K562 (cell line): Measurements from ENCODE around the gene SLA2. TPM values are rescaled to one million over a fixed set of nuclear protein-coding genes. Genes with fewer than 3 reads are reported as not detected.
A peak's percentile ranks its signal among the peaks of the same experiment; 100 is the strongest.

Experiments used
- ATAC-seq: fragments of 200-7000 bp; cut with Tn5 transposase; 3 replicates; pipeline ENCODE4 v1.9.1; 2020; ENCODE audit warnings: moderate library complexity
- BruUV-seq: library from RNA; stranded (reverse); fragments of 400-500 nt; replicated peaks from 2 replicates; lab custom pipeline; 2021; lab: Mats Ljungman, UMichigan
- CTCF ChIA-PET: fragments of 300-600 bp; formaldehyde crosslinking; extraction: SDS; loops from one replicate; lab custom pipeline; 2021; ENCODE audit warnings: low intra/inter-chr PET ratio; lab: Yijun Ruan, JAX
- POLR2A ChIA-PET: fragments of 300-600, 350-650 bp; sonication (Branson Sonifier 250); formaldehyde crosslinking; extraction: SDS; loops from one replicate; lab custom pipeline; 2021; ENCODE audit warnings: antibody characterized with exemption, inconsistent platforms; lab: Yijun Ruan, JAX
- DNase-seq, 4 experiments: peaks; one replicate each; pipeline versions ENCODE4 v3.0.0 to v3.0.0-alpha.2; 2011 to 2018; ENCODE audit warnings: low spot score in 3 of 4, mixed read lengths in 3 of 4; ENCODE audit errors: extremely low read depth in 1 of 4
- FAIRE-seq: peaks from 2 replicates; lab custom pipeline; 2011; peaks lifted over from hg19 to GRCh38; lab: Jason Lieb, UNC
- H2AFZ ChIP-seq: 2 replicates; pipeline ENCODE4 v1.6.0; 2011; ENCODE audit warnings: low read depth, low read length, control low read depth, inconsistent platforms
- H3K27ac ChIP-seq: fragments of 200-600 bp; 3 replicates; pipeline ENCODE4 v1.8.0; 2011; ENCODE audit warnings: low read depth, mild to moderate bottlenecking, control low read depth, inconsistent platforms, low read length, moderate library complexity, mixed read lengths; ENCODE audit errors: extremely low read depth
- H3K27me3 ChIP-seq, 2 experiments: fragments of 300-600 bp in 1 of 2; 2 replicates in 1 of 2; 3 replicates in 1 of 2; pipeline versions ENCODE4 v1.6.0 to v1.8.0; 2011; ENCODE audit warnings: inconsistent platforms in 2 of 2, low read length in 2 of 2, mild to moderate bottlenecking in 1 of 2, mixed read lengths in 1 of 2, moderate library complexity in 1 of 2; ENCODE audit not compliant: control insufficient read depth in 2 of 2, insufficient read depth in 2 of 2
- H3K36me3 ChIP-seq: fragments of 300-600 bp; 3 replicates; pipeline ENCODE4 v1.8.0; 2011; ENCODE audit warnings: mild to moderate bottlenecking, low read length, inconsistent platforms; ENCODE audit not compliant: control insufficient read depth, insufficient read depth
- H3K4me1 ChIP-seq, 2 experiments: fragments of 200-600 bp in 1 of 2; replicated peaks in 1 of 2; 2 replicates in 1 of 2; 3 replicates in 1 of 2; pipeline versions ENCODE4 v1.5.1 to v1.8.0; 2011; ENCODE audit warnings: inconsistent platforms in 2 of 2, low read length in 2 of 2, mild to moderate bottlenecking in 1 of 2, mixed read lengths in 1 of 2, moderate library complexity in 1 of 2; ENCODE audit not compliant: control insufficient read depth in 2 of 2, insufficient read depth in 2 of 2
- H3K4me2 ChIP-seq: 2 replicates; pipeline ENCODE4 v1.6.1; 2011; ENCODE audit warnings: low read length, control low read depth, inconsistent platforms, mixed read lengths; ENCODE audit not compliant: insufficient read depth
- H3K4me3 ChIP-seq: fragments of 200-600 bp; sonication (generic), shearing (Covaris generic); 2 replicates; pipeline ENCODE4 v1.5.1; 2016; ENCODE audit warnings: control low read depth, inconsistent platforms
- H3K79me2 ChIP-seq: fragments of 200-600 bp; 3 replicates; pipeline ENCODE4 v1.8.0; 2011; ENCODE audit warnings: low read length, inconsistent platforms; ENCODE audit not compliant: control insufficient read depth, insufficient read depth
- H3K9ac ChIP-seq, 2 experiments: 2 replicates each; pipeline versions ENCODE4 v1.6.0 to v1.6.1; 2011; ENCODE audit warnings: low read depth in 2 of 2, low read length in 2 of 2, control low read depth in 1 of 2, inconsistent platforms in 1 of 2, mild to moderate bottlenecking in 1 of 2, mixed read lengths in 1 of 2; ENCODE audit not compliant: insufficient read depth in 1 of 2
- H3K9me1 ChIP-seq: one replicate; pipeline ENCODE4 v1.6.0; 2011; ENCODE audit warnings: inconsistent platforms, mild to moderate bottlenecking, low read length, moderate library complexity; ENCODE audit not compliant: control insufficient read depth, insufficient read depth
- H3K9me3 ChIP-seq: replicated peaks from 2 replicates; pipeline ENCODE4 v1.5.1; 2011; ENCODE audit warnings: low read depth, low read length, inconsistent platforms; ENCODE audit not compliant: control insufficient read depth, insufficient read depth
- H4K20me1 ChIP-seq: replicated peaks from 2 replicates; pipeline ENCODE4 v1.6.1; 2011; ENCODE audit warnings: low read length, inconsistent platforms, mixed read lengths; ENCODE audit not compliant: control insufficient read depth, insufficient read depth
- CEBPB ChIP-seq: fragments of 450-650 bp; IDR thresholded peaks from 2 replicates; pipeline ENCODE4 v1.6.1; 2016; ENCODE audit warnings: missing genetic modification characterization, missing compliant biosample characterization
- SMC3 ChIP-seq: conservative IDR thresholded peaks from 2 replicates; pipeline ENCODE4 v1.6.1; 2011; ENCODE audit warnings: low read depth, low read length, improper control_type of control experiment; ENCODE audit not compliant: insufficient read depth
- WGBS: fragments of 100-300 bp; shearing (Covaris generic); methylation state at CpG from one replicate; pipeline ENCODE4 v1.1.6; 2016; ENCODE audit warnings: low coverage, mixed read lengths; ENCODE audit not compliant: insufficient coverage; ENCODE audit errors: missing lambda C conversion rate; 5-methylcytosine and 5-hydroxymethylcytosine counted together
- in situ Hi-C: fragments of 300-500 bp; cut with MboI; formaldehyde crosslinking; loops from 4 replicates; pipeline ENCODE4 v1.15.0; 2018; ENCODE audit warnings: inconsistent platforms, mixed read lengths
- intact Hi-C: fragments of 100-400 bp; cut with micrococcal nuclease; formaldehyde crosslinking; loops from 2 replicates; pipeline ENCODE4 v1.14.2; 2022
- polyA plus RNA-seq, 8 experiments: library from polyadenylated mRNA; depleted of rRNA in 4 of 8; stranded (reverse) in 5 of 8; unstranded in 3 of 8; fragments of >200 nt; fragmentation: Nextera tagmentation in 2 of 8; fragmentation: Illumina TruSeq in 1 of 8; extraction: Ambion mirVana in 2 of 8; extraction: Trizol in 1 of 8; gene quantifications; 2 replicates each; pipeline versions ENCODE4 v1.2.1 to v1.2.3, GENCODE V29; 2011 to 2014; ENCODE audit warnings: inconsistent platforms in 1 of 8, missing spikeins in 1 of 8
- total RNA-seq, 7 experiments: library from RNA; depleted of rRNA in 6 of 7; stranded (reverse); fragments of >200 nt in 6 of 7; fragmentation: Illumina TruSeq in 2 of 7; extraction: Trizol in 2 of 7; gene quantifications; 2 replicates each; pipeline versions ENCODE4 v1.2.1 to v1.2.3, GENCODE V29; 2011 to 2021; ENCODE audit warnings: low replicate concordance in 1 of 7
- TF ChIP-seq, protein P1 (sequence below): fragments of 250-450 bp; sonication (Bioruptor Pico); IDR thresholded peaks from 2 replicates; pipeline ENCODE4 v1.5.0; 2021
- TF ChIP-seq, protein P2 (sequence below), 2 experiments: fragments of 450-650 bp; formaldehyde crosslinking in 1 of 2; IDR thresholded peaks; 2 replicates each; pipeline versions ENCODE4 v1.4.0 to v1.6.1; 2014 to 2020; ENCODE audit warnings: mild to moderate bottlenecking in 2 of 2, borderline replicate concordance in 1 of 2, low read depth in 1 of 2
- TF ChIP-seq, protein P3 (sequence below), 3 experiments: IDR thresholded peaks in 2 of 3; conservative IDR thresholded peaks in 1 of 3; 2 replicates each; pipeline ENCODE4 v1.5.1; 2011 to 2012; ENCODE audit warnings: low read length in 3 of 3, mild to moderate bottlenecking in 3 of 3, control low read depth in 2 of 3, improper control_type of control experiment in 1 of 3, inconsistent platforms in 1 of 3, low read depth in 1 of 3, mixed read lengths in 1 of 3, moderate library complexity in 1 of 3; ENCODE audit not compliant: insufficient read depth in 2 of 3

The SLA2 gene
- total and polyA plus RNA-seq, 9 of the 15 experiments (the other 6 are each of a cell fraction or from before 2014, with no cell fraction given) = 0.07 TPM; not detected in 7

DNA sequence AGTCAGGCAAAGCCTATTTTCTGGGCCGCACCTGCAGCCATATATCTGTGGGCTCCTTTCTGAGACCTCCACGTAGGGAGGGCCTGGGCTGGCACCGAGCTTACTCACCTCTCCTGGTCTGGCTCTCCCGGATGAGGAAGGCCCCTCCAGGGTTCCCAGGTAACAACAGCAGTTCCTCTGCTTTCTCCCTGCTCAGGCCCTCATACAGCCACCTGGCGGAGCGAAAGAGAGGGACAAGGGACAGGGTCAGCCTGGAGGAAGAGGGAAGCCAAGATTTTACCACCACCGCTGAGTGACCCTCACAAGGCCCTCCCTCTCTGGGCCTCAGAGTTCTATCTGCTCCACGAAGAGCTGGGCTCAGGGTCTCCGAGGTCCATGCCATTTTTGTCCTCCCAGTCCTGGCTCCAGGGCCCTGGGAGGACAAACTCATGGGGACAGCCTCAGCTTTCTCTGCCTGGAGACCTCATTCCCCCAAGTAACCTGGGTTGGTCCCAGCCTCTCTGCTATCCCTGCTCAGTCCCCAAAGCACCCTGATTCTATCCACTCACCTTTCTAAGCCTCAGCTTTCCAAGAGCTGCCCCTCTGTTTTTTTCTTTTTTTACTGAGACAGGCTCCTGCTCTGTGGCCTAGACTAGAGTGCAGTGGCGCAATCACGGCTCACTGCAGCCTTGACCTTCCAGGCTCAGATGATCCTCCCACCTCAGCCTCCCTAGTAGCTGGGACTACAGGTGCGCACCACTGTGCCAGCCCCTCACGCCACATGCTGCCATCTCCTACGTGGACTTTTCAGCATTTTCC lies 13.3 kb downstream of the SLA2 start:
- no TSS peak for BruUV-seq
- Histone ChIP-seq H3K79me2 (no peaks in the 10 kb centered on the region), H2AFZ (0 out of 2 replicates have a peak overlapping the region, but pooled peaks have one; percentile 33), H3K4me2 (no peak overlapping the region), H3K9me3 (no peaks in the 10 kb centered on the region), H3K36me3 (no peaks in the 10 kb centered on the region), H3K27ac (no peak overlapping the region), H3K9me1 (no peaks in the 10 kb centered on the region), H3K27me3 (no peaks in the 10 kb centered on the region; a peak in 1 of 5 replicates), H4K20me1 (no peaks in the 10 kb centered on the region), H3K4me1 (peaks cover 0 to 3% of the 10 kb centered on the region in 2 experiments; a peak in 1 of 5 replicates), H3K4me3 (no peak overlapping the region), H3K9ac (peak overlapping the region in 1 of 2 experiments; percentile 56; a peak in 1 of 4 replicates)
- ChIA-PET CTCF (no interaction called here), POLR2A (interaction anchor here (0.6 to 1.3 kb wide), 4 partner anchors 9 to 862 kb away, joined by 3 to 5 read pairs (median 4); no protein-coding TSS in a partner anchor)
- peak; percentile 29 to 46 (median 34) for DNase-seq
- WGBS = 30% methylated on average over 11 of the region's 14 CpGs
- ATAC-seq = peak; percentile 87
- intact Hi-C loops = no loop called here
- FAIRE-seq = peak; percentile 72
- in situ Hi-C loops = no loop called here
- TF ChIP-seq, protein P1, sequence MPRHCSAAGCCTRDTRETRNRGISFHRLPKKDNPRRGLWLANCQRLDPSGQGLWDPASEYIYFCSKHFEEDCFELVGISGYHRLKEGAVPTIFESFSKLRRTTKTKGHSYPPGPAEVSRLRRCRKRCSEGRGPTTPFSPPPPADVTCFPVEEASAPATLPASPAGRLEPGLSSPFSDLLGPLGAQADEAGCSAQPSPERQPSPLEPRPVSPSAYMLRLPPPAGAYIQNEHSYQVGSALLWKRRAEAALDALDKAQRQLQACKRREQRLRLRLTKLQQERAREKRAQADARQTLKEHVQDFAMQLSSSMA = no peak
- TF ChIP-seq, protein P2, sequence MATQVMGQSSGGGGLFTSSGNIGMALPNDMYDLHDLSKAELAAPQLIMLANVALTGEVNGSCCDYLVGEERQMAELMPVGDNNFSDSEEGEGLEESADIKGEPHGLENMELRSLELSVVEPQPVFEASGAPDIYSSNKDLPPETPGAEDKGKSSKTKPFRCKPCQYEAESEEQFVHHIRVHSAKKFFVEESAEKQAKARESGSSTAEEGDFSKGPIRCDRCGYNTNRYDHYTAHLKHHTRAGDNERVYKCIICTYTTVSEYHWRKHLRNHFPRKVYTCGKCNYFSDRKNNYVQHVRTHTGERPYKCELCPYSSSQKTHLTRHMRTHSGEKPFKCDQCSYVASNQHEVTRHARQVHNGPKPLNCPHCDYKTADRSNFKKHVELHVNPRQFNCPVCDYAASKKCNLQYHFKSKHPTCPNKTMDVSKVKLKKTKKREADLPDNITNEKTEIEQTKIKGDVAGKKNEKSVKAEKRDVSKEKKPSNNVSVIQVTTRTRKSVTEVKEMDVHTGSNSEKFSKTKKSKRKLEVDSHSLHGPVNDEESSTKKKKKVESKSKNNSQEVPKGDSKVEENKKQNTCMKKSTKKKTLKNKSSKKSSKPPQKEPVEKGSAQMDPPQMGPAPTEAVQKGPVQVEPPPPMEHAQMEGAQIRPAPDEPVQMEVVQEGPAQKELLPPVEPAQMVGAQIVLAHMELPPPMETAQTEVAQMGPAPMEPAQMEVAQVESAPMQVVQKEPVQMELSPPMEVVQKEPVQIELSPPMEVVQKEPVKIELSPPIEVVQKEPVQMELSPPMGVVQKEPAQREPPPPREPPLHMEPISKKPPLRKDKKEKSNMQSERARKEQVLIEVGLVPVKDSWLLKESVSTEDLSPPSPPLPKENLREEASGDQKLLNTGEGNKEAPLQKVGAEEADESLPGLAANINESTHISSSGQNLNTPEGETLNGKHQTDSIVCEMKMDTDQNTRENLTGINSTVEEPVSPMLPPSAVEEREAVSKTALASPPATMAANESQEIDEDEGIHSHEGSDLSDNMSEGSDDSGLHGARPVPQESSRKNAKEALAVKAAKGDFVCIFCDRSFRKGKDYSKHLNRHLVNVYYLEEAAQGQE (IDR thresholded peaks at IDR 0.05; ENCODE audit: borderline replicate concordance) = 0 out of 2 replicates have a peak, but pooled peaks have one; percentile 5
- TF ChIP-seq, protein P2 (CRISPR knock-in tag; IDR thresholded peaks at IDR 0.05; ENCODE audit: low read depth) = no peak
- peak; percentile 64 for TF ChIP-seq CEBPB
- TF ChIP-seq, protein P3, sequence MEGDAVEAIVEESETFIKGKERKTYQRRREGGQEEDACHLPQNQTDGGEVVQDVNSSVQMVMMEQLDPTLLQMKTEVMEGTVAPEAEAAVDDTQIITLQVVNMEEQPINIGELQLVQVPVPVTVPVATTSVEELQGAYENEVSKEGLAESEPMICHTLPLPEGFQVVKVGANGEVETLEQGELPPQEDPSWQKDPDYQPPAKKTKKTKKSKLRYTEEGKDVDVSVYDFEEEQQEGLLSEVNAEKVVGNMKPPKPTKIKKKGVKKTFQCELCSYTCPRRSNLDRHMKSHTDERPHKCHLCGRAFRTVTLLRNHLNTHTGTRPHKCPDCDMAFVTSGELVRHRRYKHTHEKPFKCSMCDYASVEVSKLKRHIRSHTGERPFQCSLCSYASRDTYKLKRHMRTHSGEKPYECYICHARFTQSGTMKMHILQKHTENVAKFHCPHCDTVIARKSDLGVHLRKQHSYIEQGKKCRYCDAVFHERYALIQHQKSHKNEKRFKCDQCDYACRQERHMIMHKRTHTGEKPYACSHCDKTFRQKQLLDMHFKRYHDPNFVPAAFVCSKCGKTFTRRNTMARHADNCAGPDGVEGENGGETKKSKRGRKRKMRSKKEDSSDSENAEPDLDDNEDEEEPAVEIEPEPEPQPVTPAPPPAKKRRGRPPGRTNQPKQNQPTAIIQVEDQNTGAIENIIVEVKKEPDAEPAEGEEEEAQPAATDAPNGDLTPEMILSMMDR (IDR thresholded peaks at IDR 0.05 in 2 of 3, conservative IDR thresholded peaks at IDR 0.05 in 1 of 3; ENCODE audit: insufficient read depth in 2 of 3, low read depth in 1 of 3, low read length in 3 of 3) = peak; percentile 43 to 62 (median 45); a peak in 4 of 6 replicates
- TF ChIP-seq SMC3 = peak; percentile 49; the same call in 1 of the 2 replicates
